NCI-H2171 (cell line): ENCODE data around the gene CENPF.
"Not testable (repeated sequence)": the region's sequence is repeated elsewhere in the genome, so short reads cannot be mapped to it uniquely, and the experiment has no call there.

Experiments
- DNase-seq: peaks from one replicate; lab custom pipeline; 2025; lab: John Stamatoyannopoulos, UW

The CENPF gene

DNA sequence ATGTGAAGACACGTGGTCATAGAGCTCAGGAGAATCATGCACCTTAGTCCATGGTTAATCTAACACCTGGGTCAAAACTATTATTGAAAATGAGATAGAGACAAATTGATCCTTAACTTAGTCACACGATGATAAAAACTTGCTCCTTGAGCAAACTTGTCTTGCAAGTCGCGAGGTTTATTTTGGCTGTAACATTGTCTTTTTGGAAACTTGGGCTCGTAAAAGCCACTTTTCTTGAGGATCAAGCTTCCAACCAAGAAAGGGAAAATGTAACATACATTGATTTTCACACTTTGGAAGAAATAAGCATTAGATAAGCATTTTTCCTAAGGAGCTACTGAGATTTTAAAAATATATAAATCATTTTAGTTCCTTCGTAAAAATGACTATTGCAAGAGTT lies 19.9 kb upstream of the CENPF start:
- no peak for DNase-seq

DNA sequence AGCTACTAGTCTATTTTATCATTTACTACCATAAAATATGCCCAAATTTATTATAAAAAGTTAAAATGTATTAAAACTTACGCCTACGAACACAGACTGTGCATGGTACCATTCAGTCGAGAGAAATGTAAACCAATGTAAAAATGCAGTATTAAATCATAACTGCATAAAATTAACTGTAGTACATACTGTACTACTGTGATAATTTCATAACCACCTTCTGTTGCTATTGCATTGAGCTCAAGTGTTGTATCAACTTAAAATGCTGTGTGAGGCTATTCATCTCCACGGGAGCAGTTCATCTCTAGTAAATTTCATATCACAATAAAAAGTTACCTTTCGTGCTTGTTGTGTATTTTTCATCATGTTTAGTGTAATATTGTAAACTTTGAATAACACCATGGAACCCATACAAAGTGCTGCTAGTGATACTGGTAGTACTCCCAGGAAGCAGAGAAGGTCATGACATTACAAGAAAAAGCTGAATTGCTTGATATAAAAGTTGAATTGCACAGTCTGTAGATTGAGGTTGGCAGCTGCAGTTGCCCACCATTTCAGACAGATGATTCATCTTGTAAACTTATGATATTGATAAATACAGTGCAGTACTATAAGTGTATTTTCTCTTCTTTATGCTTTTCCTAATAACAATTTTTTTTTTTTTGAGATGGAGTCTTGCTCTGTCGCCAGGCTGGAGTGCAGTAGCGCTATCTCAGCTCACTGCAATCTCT lies 19.0 kb upstream of the CENPF start:
- no peak for DNase-seq

DNA sequence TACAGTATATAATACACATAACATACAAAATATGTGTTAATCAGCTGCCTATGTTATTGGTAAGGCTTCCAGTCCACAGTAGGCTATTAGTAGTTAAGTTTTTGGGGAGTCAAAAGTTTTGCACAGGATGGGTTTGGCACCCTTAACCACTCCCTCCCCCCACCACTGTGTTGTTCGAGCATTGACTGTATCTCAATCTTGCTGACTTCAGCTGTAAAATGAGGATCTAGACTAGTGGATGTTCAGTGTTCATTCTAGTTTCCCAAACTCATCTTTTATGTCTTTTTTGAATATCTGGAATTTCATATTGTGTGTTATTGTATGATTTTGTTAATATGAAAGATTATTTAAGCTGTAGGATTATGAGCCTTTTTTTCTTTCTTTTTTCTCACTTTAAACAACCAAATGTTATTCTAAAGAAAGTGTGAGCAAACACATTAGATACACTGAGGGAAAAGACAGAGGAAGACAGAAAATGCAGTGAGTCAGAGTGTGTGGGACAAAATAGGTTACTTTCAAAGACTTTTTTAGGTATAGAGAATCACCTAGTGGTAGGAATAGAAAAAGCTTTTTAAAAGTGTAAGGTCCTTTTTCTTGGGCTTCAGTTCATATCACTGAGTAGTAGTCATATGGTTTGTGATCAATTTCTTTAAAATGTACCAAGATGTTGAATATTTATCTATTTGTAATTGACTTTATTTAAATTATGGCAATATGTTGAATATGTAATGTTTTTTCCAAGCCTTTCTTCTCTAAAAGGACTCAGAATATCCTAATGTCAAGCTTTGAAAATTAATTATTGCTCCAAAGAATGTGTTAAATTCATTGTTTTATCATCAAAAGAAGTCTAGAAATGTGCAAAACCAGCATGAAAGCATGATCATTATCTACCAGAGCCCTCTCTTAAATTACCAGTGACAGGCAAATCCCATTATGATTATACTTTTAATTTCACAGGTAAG lies 17.9 kb upstream of the CENPF start:
- DNase-seq = peak; percentile 16

DNA sequence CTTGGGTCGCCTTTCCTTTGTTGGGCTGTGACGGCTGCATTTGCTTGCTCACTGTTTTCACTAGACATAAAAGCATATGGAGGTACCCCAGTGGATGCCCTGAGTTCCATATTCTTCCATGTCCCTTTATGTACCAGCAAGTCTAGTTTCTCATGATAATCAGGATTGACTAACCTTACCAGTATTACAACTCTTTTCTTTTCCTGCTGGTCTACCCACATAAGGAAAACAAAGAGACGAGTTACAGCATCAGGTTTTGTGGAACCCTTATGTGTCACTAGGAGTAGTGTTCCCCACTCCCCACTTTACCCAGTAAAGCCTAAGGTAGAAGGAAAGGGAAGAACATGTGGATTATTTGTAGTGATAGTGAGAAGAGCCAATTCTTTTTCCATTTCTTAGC lies 16.4 kb upstream of the CENPF start:
- no peak for DNase-seq

DNA sequence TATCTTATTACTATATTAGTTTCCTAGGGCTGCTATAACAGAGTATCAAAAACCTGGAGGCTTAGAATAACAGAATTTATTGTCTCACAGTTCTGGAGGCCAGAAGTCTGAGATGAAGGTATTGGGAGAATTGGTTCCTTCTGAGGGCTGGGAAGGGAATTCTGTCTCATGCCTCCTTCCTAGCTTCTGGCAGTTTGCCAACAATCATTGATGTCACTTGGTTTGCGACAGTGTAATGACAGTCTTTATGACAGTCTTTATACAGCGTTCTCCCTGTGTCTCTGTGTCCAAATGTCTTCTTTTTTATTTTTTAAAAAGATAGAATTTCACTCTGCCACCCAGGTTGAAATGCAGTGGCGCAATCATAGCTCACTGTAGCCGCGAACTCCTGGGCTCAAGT lies 15.8 kb upstream of the CENPF start:
- DNase-seq = no peak

DNA sequence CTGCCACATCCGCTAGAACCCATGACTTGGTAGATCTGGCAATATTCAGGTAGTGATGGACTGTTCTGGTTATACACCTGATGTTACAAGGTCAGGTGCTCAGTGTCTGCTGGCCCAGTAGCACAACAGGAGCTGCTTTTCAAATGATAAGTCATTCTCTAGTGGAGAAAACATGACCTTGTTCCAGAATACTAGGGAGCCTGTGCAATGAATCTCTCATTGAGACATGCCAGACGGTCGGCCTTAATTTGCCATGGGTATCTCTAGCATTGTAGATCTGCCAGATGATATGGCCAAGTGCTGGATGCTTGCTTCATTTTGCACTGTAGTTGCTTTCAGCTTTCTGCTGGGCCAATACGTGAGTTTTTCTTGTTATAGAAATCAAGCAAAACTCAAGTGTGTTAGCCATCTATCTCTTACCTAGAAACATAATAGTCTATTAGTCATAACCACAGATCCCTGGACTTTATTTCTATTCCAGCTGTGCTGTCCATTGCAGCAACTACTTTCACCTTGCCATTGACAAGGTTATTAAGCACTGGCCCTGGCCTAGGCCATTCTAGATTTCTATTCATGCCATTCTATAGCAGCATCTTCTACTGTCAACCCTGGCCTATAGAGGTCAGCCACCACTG lies 13.9 kb upstream of the CENPF start:
- DNase-seq = no peak

DNA sequence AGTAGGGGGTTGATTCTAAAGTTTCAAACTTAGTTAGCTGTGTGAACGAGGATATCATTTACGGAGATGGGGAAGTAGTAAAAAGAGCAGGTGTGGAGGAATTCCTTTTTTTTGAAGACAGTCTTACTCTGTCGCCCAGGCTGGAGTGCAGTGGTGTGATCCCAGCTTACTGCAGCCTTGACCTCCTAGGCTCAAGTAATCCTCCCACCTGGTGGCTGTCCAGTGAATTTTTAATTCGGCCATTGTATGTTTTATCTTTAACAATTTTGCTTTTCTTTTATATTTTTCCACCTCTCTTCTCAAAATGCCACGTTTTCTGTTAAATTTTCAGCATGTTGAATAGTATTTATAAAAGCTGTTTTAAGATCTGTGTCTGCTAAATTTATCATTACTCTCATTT lies 12.3 kb upstream of the CENPF start:
- no peak for DNase-seq

DNA sequence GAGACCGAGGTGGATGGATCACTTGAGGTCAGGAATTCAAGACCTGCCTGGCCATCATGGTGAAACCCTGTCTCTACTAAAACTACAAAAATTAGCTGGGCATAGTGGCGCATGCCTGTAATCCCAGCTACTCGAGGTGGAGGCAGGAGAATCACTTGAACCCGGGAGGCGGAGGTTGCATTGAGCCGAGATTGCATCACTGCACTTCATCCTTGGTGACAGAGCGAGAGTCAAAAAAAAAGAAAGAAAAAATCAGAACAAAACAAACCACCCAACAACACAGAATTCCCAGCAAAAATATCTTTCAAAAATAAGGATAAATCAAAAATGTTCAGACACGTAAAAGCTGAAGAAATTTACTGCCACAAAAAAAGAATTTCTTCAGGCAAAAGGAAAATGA lies 11.1 kb upstream of the CENPF start:
- not testable (repeated sequence) for DNase-seq

DNA sequence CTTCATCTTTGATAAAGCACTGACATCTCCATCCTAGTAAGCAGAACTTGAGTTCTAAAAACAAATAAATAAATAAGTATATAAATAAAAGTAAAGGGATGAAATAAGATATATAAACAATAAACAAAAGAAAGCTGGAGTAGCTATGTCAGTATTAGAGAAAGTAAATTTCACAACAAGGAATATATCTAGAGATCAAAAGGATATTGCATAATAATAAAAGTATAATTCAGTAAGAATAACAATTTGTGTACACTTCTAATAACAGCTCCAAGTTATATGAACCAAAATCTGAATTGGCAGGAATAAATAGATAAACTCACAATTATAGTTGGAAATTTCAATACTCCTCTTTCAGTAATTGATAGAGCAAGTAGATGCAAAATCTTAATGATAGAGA lies 9.8 kb upstream of the CENPF start:
- DNase-seq = no peak

DNA sequence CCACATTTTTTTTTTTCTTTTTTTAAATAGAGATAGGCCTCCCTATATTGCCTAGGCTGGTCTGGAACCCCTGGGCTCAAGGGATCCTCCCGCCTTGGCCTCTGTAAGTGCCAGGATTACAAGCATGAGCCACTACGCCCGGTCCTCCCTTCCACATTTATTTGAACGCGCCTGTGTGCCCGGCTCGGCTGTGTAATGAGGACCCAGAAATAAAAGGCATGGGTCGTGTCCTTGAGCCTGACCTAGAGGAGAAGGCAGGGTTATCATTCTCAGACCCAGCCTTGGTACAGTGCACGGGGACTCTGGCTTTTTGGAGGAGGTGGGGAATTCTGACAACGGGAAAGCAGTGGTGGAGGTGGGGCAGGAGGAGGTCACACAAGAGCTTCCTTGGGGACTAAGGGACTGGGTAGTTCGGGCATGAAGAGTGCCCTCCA lies 841 bp downstream of the CENPF start:
- no peak for DNase-seq

DNA sequence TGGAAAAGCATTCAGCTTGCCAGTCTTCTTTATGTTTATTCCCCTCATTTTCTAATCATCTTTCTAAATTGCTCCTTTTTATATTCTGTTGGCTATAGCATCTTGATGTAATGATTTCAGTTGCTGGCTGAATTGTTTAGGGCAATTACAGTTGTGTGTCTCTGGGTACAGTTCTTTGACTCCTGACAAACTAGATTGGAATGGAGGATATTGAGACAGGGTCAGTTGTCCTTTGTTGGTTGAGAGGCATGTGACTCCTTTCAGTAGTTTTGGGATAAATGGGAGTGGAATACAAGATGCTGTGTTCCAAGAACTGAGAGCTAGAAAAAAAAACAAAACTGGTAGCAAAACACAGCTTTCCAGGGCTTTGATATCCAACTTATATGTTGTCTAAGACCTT lies 1.5 kb downstream of the CENPF start:
- no peak for DNase-seq

DNA sequence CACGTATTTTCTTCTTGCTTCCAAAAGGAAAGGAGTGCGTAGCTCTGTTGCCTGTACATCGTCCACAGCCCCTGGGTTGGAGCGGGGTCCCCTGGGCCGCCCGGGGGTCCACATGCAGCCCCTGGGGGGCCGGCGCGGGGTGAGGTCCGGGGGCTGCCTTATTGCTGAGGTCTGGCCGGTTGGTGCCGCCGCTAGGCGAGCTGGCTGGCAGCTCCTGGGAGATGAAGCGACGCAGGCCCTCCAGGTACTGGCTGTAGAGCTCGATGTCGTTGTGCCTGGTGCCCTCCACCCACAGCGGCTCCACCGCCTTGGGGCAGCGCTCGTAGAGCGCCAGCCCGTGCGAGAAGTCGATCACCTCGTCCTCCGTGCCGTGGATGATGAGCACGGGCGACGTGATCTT lies 2.5 kb downstream of the CENPF start:
- not testable (repeated sequence) for DNase-seq

DNA sequence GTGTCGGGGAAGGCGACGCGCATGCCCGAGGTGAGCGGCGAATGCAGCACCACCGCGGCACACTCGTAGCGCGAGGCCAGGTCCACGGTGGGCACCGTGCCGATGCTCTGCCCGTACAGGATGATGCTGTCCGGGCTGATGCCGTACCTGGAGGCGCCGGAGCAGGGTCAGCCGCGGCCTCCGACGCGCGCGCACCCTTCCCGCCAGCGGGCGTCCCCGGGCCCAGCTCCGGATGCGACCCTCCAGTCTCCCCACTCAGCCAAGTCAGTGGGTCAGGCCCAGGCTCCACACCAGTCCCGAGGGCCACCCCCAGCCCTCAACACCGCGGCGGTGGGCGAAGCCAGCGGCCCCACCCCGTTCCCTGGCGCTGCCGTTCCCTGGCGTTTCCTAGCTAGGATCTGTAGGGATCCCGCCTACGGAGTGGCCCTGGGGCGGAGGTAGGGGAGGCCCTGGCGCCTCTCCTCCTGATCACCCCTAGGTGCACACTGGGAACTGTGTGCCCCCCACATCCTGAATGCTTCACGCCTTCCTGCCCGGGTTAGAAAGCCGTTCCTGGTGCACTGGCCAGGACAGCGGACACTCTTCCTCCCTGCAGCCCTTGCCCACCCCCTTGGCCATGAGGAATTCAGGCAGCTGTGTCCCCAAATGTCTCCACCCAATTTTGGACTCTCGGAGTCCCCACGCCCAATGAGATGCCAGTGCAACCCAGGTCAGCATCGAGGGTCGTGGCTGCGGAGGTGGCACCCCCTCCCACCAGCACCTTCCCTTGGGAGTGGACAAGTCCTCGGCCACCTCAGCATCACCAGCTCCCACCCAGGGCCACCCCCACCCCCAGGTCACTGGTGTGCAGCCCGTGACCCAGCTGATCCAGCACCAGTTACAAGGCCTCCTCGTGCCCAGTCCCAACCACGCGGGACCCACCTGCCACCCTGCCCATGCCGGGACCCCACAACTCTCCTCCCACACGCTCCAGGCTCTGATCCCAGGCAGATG lies 3.2 kb downstream of the CENPF start:
- DNase-seq = not testable (repeated sequence)

DNA sequence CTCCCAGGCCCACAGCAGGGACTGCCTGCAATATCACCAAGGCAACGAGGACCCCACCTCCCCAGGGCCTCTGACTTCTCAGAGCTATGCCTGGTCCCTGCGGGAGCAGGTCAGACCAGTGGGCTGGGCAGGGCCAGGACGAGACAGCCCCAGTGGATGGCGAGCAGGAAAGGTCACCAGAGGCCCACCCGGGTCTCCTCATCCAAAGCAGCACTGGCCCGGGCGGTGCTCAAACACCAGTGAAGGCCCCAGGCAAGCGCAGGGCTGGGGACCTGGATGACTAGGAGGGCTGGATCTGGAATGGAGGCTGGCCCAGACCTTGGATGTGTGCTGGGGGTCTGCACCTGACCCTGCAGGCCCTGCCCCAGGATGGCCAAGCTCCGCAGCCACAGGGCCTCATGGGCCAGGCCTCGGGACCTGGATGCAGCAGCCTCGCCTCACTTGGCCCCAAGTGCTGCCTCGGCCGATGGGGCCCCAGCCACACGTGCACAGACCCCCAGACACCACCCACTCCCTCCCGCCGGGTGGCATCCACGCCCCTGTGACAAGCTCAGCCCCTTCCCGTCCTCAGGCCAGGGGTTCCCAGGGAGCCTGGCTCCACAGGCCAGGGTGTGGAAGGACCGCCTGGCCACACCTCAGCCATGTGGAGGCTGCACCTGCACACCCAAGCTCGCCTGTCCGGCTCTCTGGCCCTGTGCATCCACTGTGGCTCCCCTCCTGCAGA lies 4.7 kb downstream of the CENPF start:
- not testable (repeated sequence) for DNase-seq

DNA sequence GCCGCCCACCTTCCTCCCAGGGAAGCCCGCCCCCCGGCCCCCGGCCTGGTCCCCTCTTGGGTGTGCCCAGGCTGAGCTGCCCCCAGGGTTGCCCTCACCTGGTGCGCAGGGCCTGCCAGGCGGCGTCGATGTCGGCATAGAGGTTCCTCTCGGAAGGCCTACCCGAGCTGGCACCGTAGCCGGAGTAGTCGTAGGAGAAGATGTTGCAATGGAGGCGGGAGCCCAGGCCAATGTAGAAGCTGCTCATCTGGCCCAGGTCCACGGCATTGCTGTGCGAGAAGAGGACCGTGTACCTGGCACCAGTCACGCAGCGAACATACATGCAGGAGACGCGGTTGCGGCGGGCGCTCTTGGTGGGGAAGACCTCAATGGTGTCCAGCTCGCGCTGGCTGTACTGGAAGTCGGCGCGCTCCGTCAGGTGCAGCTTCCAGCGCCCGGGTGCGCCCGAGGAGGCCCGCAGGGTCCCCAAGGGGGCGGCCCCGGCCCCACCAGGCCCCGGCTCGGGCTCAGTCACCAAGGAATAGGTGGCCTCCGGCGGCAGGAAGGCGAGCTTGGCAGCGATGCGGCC lies 5.3 kb downstream of the CENPF start:
- DNase-seq = not testable (repeated sequence)

DNA sequence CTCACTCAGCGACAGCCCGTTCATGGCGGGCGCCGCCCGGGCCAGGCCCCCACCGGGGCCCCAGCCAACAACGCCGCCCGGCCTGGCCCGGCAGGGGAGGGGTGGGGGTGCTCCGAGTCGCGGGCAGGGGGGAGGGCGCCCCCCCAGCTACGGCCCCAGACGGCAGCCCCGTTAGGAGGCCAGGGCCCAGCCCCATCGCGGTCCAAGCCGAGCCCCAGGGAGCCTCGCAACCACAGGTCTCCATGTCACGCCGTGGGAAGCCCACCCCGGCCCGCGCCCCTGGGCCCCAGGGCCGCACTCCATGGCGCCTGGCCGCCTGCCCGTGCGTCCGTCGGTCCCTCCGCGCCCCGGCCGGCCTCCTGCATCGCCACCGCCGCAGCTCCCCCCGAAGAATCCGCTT lies 5.8 kb downstream of the CENPF start:
- DNase-seq = not testable (repeated sequence)

DNA sequence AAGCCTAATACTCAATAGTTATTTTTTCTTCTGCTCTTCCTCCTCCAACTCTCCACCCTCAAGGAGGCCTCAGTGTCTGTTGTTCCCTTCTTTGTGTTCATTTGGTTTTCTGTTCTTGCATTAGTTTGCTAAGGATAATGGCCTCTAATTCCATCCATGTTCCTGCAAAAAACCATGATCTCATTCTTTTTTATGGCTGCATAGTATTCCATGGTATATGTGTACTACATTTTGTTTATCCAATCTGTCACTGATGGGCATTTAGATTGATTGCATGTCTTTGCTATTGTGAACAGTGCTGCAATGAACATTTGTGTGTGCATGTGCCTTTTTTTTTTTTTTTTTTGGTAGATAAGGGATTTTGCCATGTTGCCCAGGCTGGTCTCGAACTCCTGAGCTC lies 6.7 kb downstream of the CENPF start:
- no peak for DNase-seq

DNA sequence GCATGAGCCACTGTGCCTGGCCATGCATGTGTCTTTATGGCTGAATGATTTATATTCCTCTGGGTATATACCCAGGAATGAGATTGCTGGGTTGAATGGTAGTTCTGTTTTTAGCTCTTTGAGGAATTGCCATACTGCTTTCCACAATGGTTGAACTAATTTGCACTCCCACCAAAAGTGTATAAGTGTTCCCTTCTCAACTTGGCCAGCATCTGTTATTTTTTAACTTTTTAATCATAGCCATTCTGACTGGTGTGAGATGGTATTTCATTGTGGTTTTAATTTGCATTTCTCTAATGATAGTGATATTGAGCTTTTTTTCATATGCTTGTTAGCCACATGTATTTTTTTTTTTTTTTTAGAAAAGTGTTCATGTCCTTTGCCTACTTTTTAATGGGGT lies 7.1 kb downstream of the CENPF start:
- not testable (repeated sequence) for DNase-seq

DNA sequence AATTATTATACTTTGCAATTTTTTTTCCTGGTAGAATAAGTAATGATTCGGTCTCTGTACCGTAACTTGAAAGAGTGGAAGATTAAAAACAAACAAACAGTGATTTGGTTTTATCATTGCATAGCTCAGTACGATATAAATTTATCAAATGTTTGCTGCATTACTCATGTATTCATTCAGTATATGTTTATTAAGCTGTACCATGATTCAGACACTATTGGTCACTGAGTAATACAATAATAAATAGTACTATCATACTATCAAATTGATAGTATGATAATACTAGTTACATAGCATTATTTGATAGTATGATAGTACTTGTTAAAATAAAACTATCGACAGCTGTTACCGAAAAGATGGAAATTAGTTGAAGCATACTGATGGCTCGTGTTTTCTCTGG lies 12.1 kb downstream of the CENPF start:
- no peak for DNase-seq

DNA sequence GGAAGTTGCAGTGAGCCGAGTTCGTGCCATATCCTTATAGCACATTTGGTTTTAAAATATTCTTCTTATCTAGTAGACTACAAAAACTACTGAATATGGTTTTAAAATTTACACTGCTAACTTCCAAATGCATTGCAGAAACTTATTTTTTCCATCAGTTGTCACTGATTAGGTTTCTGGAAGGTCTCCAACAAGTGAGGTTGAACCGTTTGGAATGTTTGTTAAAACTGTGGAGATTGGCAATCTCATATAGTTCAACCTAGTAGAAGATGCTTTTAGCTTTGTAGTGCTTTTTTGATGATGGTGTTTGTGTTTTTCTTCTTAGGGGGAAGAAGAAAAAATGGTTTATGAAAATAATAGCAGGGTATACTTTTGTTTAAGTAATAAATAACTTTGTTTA lies 12.9 kb downstream of the CENPF start:
- no peak for DNase-seq
